ENCODE results near the gene PLXNA2.

PLXNA2 gene

GRCh38 chr1:208218237-208219097 lies 25.7 kb downstream of the PLXNA2 start:
- no peak for DNase-seq (ENCODE audit: low spot score)
- H3K27ac ChIP-seq: peak overlapping the region; percentile 93
- POLR2A ChIA-PET (ENCODE audit: low non-redundant PET): interaction anchor here (1.3 kb wide), 1 partner anchor 11 kb away, joined by 3 read pairs; no protein-coding TSS in a partner anchor
- CTCF ChIA-PET: interaction anchor here (1.5 kb wide), 1 partner anchor 25 kb away, joined by 3 read pairs; the partner anchor contains the start of gene PLXNA2
- TF ChIP-seq CTCF (conservative IDR thresholded peaks at IDR 0.05; ENCODE audit: low read depth): no peak

GRCh38 chr1:208217781-208218180 lies 26.4 kb downstream of the PLXNA2 start:
- CTCF ChIA-PET: interaction anchor here (0.7 kb wide), 1 partner anchor 37 kb away, joined by 3 read pairs; no protein-coding TSS in a partner anchor
- TF ChIP-seq CTCF (conservative IDR thresholded peaks at IDR 0.05; ENCODE audit: low read depth): no peak
- no peak overlapping the region for H3K27ac ChIP-seq
- POLR2A ChIA-PET (ENCODE audit: low non-redundant PET): no interaction called here
- no peak for DNase-seq (ENCODE audit: low spot score)

GRCh38 chr1:208216806-208217205 lies 27.4 kb downstream of the PLXNA2 start:
- TF ChIP-seq CTCF (conservative IDR thresholded peaks at IDR 0.05; ENCODE audit: low read depth): no peak
- no peak for DNase-seq (ENCODE audit: low spot score)
- ChIA-PET CTCF (no interaction called here), POLR2A (ENCODE audit: low non-redundant PET) (no interaction called here)
- H3K27ac ChIP-seq: no peak overlapping the region

GRCh38 chr1:208216062-208216461 lies 28.1 kb downstream of the PLXNA2 start:
- ChIA-PET CTCF (no interaction called here), POLR2A (ENCODE audit: low non-redundant PET) (no interaction called here)
- no peak for TF ChIP-seq CTCF (conservative IDR thresholded peaks at IDR 0.05; ENCODE audit: low read depth)
- H3K27ac ChIP-seq: no peak overlapping the region
- DNase-seq (ENCODE audit: low spot score): no peak

- no peak for TF ChIP-seq CTCF (conservative IDR thresholded peaks at IDR 0.05; ENCODE audit: low read depth)
- ChIA-PET CTCF (interaction anchor here (0.7 kb wide), 1 partner anchor 1377 kb away, joined by 3 read pairs; no protein-coding TSS in a partner anchor), POLR2A (ENCODE audit: low non-redundant PET) (no interaction called here)
- no peak for DNase-seq (ENCODE audit: low spot score)
- no peak overlapping the region for H3K27ac ChIP-seq
Observed at GRCh38 chr1:208215393-208215792, 28.8 kb downstream of the PLXNA2 start.

GRCh38 chr1:208213786-208214185 lies 30.4 kb downstream of the PLXNA2 start:
- CTCF ChIA-PET: interaction anchor here (0.6 to 1.1 kb wide), 6 partner anchors 22 to 1111 kb away, joined by 3 to 8 read pairs (median 4); no protein-coding TSS in a partner anchor
- peak overlapping the region; percentile 49; the same call in 1 of the 2 replicates for H3K27ac ChIP-seq
- POLR2A ChIA-PET (ENCODE audit: low non-redundant PET): no interaction called here
- no peak for TF ChIP-seq CTCF (conservative IDR thresholded peaks at IDR 0.05; ENCODE audit: low read depth)
- no peak for DNase-seq (ENCODE audit: low spot score)

Measured in RWPE1 (cell line).